ENCODE results near the gene SP3. TPM values are rescaled to one million over a fixed set of nuclear protein-coding genes. Genes with fewer than 3 reads are reported as not detected.
A peak's percentile ranks its signal among the peaks of the same experiment; 100 is the strongest.

SP3 gene
- 119 TPM for total RNA-seq

GRCh38 chr2:173965372-173966025 lies at the start of gene SP3:
TSS of gene SP3 (minus strand) at chr2:173965373. CDS start at chr2:173965171, 202 bp downstream.
- TF ChIP-seq POLR2AphosphoS5 (IDR thresholded peaks at IDR 0.05; ENCODE audit: insufficient read depth in 1 of 2, low read depth in 1 of 2) = peak; percentile 84 to 99
- TF ChIP-seq POLR2A (IDR thresholded peaks at IDR 0.05) = peak in 1 of 2 donors; percentile 85
- TF ChIP-seq CTCF (IDR thresholded peaks at IDR 0.05) = peak in 2 of 3 experiments; percentile 5 to 9
- intact Hi-C loops (cut with DNase I) = loop anchor here (10.0 kb wide), 1 partner anchor 49 kb away; no protein-coding TSS in a partner anchor
- H3K27me3 ChIP-seq = no peaks in the 10 kb centered on the region
- peak within 1 kb of the TSS; percentile 64 to 96 for H3K4me3 ChIP-seq
- DNase-seq (ENCODE audit: extremely low spot score in 2 of 2) = peak in 1 of 2 donors; percentile 98
- no peaks in the 10 kb centered on the region for H3K9me3 ChIP-seq
- H3K4me1 ChIP-seq = peaks cover 38% of the 10 kb centered on the region
- peak within 1 kb of the TSS; percentile 100 for H3K27ac ChIP-seq
- peaks cover 0 to 6% of the 10 kb centered on the region in 2 donors for H3K36me3 ChIP-seq

- intact Hi-C loops (cut with DNase I) = loop anchor here (10.0 kb wide), 1 partner anchor 50 kb away; the partner anchor contains the start of gene SP3
- H3K27me3 ChIP-seq = no peaks in the 10 kb centered on the region
Observed at GRCh38 chr2:174014699-174015070, 49.5 kb upstream of the SP3 start.

GRCh38 chr2:174014011-174014698 lies 49.0 kb upstream of the SP3 start:
- Histone ChIP-seq H3K27ac (peak overlapping the region; percentile 93), H3K4me1 (peaks cover 50% of the 10 kb centered on the region), H3K4me3 (peak overlapping the region in 1 of 2 donors; percentile 56), H3K27me3 (no peaks in the 10 kb centered on the region), H3K9me3 (no peaks in the 10 kb centered on the region), H3K36me3 (no peaks in the 10 kb centered on the region)
- intact Hi-C loops (cut with DNase I) = loop anchor here (10.0 kb wide), 1 partner anchor 49 kb away; the partner anchor contains the start of gene SP3
- peak in 1 of 2 donors; percentile 85 for DNase-seq (ENCODE audit: extremely low spot score in 2 of 2)
- TF ChIP-seq POLR2AphosphoS5 (IDR thresholded peaks at IDR 0.05; ENCODE audit: insufficient read depth in 1 of 2, low read depth in 1 of 2) (no peak), POLR2A (IDR thresholded peaks at IDR 0.05) (no peak), CTCF (IDR thresholded peaks at IDR 0.05) (no peak)

More at GRCh38 chr2:174014699-174015070, 49.5 kb upstream of the SP3 start:
- TF ChIP-seq POLR2A (IDR thresholded peaks at IDR 0.05) = no peak
- TF ChIP-seq POLR2AphosphoS5 (IDR thresholded peaks at IDR 0.05; ENCODE audit: insufficient read depth in 1 of 2, low read depth in 1 of 2) = no peak
- TF ChIP-seq CTCF (IDR thresholded peaks at IDR 0.05) = no peak
- H3K9me3 ChIP-seq = no peaks in the 10 kb centered on the region
- H3K36me3 ChIP-seq = no peaks in the 10 kb centered on the region
- H3K4me3 ChIP-seq = no peak overlapping the region
- peaks cover 50% of the 10 kb centered on the region for H3K4me1 ChIP-seq
- DNase-seq (ENCODE audit: extremely low spot score in 2 of 2) = peak in 1 of 2 donors; percentile 82
- peak overlapping the region; percentile 93 for H3K27ac ChIP-seq

GRCh38 chr2:174013315-174013751 lies 48.2 kb upstream of the SP3 start:
- TF ChIP-seq POLR2AphosphoS5 (IDR thresholded peaks at IDR 0.05; ENCODE audit: insufficient read depth in 1 of 2, low read depth in 1 of 2) = peak in 1 of 2 donors; percentile 85
- TF ChIP-seq CTCF (IDR thresholded peaks at IDR 0.05) = no peak
- no peak for TF ChIP-seq POLR2A (IDR thresholded peaks at IDR 0.05)
- Histone ChIP-seq H3K27me3 (no peaks in the 10 kb centered on the region), H3K27ac (peak overlapping the region; percentile 93), H3K4me3 (peak overlapping the region; percentile 45 to 56), H3K36me3 (no peaks in the 10 kb centered on the region), H3K4me1 (peaks cover 50% of the 10 kb centered on the region), H3K9me3 (no peaks in the 10 kb centered on the region)
- intact Hi-C loops (cut with DNase I) = loop anchor here (10.0 kb wide), 1 partner anchor 49 kb away; the partner anchor contains the start of gene SP3
- peak in 1 of 2 donors; percentile 90 for DNase-seq (ENCODE audit: extremely low spot score in 2 of 2)
